Measurements from ENCODE around the gene OLFML1. TPM values are rescaled to one million over a fixed set of nuclear protein-coding genes. Genes with fewer than 3 reads are reported as not detected.

OLFML1 gene
- polyA plus RNA-seq, 1 donor from 2014 or later: not detected

DNA sequence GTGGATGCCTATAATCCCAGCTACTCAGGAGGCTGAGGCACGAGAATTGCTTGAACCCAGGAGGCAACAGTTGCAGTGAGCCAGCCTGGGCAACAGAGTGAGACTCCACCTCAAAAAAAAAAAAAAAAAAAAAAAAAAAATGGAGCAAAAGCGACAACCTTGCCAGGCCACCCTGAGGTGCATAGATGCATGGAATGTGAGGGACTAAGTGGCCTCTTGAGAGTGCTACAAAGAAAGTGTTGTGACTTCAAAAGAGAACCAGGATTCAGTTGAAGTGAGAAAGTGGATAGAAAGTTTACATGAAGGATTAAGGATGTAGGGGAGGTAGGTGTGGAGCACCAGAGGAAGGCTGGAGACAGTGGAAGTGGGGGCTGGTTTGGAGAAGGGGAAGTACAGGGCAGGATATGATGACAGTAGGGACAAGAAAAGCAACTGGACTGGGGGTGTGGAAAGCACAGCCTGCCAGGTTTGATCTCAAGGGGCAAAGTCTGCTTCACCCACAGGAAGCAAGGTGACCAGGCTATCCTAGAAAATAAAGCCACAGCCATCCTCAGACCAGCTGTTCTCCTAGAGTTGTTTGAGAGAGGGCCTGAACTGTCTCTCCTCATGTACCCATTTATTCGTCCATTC, 36.0 kb upstream of the OLFML1 start:
- H3K4me3 ChIP-seq (ENCODE audit: low read length): no peak overlapping the region
- H3K36me3 ChIP-seq (ENCODE audit: insufficient read depth, low read length): no peaks in the 10 kb centered on the region
- H3K79me2 ChIP-seq (replicated peaks; ENCODE audit: insufficient read depth, low read length): no peaks in the 10 kb centered on the region
- no peak overlapping the region for H2AFZ ChIP-seq (ENCODE audit: low read depth, low read length)
- TF ChIP-seq MXI1 (conservative IDR thresholded peaks at IDR 0.05; ENCODE audit: poor library complexity, severe bottlenecking): no peak
- TF ChIP-seq RAD21 (conservative IDR thresholded peaks at IDR 0.05): no peak
- TF ChIP-seq CTCF (IDR thresholded peaks at IDR 0.05; ENCODE audit: poor library complexity, severe bottlenecking): no peak
- TF ChIP-seq EZH2 (IDR thresholded peaks at IDR 0.05; ENCODE audit: borderline replicate concordance, insufficient read depth, low read length, poor library complexity, severe bottlenecking): no peak
- TF ChIP-seq, protein P1, sequence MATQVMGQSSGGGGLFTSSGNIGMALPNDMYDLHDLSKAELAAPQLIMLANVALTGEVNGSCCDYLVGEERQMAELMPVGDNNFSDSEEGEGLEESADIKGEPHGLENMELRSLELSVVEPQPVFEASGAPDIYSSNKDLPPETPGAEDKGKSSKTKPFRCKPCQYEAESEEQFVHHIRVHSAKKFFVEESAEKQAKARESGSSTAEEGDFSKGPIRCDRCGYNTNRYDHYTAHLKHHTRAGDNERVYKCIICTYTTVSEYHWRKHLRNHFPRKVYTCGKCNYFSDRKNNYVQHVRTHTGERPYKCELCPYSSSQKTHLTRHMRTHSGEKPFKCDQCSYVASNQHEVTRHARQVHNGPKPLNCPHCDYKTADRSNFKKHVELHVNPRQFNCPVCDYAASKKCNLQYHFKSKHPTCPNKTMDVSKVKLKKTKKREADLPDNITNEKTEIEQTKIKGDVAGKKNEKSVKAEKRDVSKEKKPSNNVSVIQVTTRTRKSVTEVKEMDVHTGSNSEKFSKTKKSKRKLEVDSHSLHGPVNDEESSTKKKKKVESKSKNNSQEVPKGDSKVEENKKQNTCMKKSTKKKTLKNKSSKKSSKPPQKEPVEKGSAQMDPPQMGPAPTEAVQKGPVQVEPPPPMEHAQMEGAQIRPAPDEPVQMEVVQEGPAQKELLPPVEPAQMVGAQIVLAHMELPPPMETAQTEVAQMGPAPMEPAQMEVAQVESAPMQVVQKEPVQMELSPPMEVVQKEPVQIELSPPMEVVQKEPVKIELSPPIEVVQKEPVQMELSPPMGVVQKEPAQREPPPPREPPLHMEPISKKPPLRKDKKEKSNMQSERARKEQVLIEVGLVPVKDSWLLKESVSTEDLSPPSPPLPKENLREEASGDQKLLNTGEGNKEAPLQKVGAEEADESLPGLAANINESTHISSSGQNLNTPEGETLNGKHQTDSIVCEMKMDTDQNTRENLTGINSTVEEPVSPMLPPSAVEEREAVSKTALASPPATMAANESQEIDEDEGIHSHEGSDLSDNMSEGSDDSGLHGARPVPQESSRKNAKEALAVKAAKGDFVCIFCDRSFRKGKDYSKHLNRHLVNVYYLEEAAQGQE (IDR thresholded peaks at IDR 0.05; ENCODE audit: borderline replicate concordance): no peak
- TF ChIP-seq SMC3 (conservative IDR thresholded peaks at IDR 0.05; ENCODE audit: poor library complexity): no peak
- TF ChIP-seq TAF1 (IDR thresholded peaks at IDR 0.05; ENCODE audit: low read depth): no peak
- no peak for TF ChIP-seq POLR2AphosphoS5 (IDR thresholded peaks at IDR 0.05)
- TF ChIP-seq EP300 (conservative IDR thresholded peaks at IDR 0.05; ENCODE audit: poor library complexity, severe bottlenecking): no peak
- H3K9me2 ChIP-seq (ENCODE audit: insufficient read depth, low read length): no peaks in the 10 kb centered on the region
- no peaks in the 10 kb centered on the region for H3K27me3 ChIP-seq (ENCODE audit: insufficient read depth, low read depth, low read length)
- no peak overlapping the region for H3K27ac ChIP-seq (ENCODE audit: low read length)
- no peaks in the 10 kb centered on the region for H3K9me3 ChIP-seq (ENCODE audit: low read length)
- no peaks in the 10 kb centered on the region for H3F3A ChIP-seq (ENCODE audit: insufficient read depth, low read length, poor library complexity, severe bottlenecking)
- H3K4me2 ChIP-seq (ENCODE audit: low read length): no peak overlapping the region
- H3K9ac ChIP-seq (ENCODE audit: low read length): no peak overlapping the region
- no peaks in the 10 kb centered on the region for H4K20me1 ChIP-seq (ENCODE audit: insufficient read depth)

GRCh38 chr11:7449841-7450214, 35.5 kb upstream of the OLFML1 start:
- Histone ChIP-seq H3K79me2 (replicated peaks; ENCODE audit: insufficient read depth, low read length) (no peaks in the 10 kb centered on the region), H3K4me3 (ENCODE audit: low read length) (no peak overlapping the region), H3K27me3 (ENCODE audit: insufficient read depth, low read depth, low read length) (no peaks in the 10 kb centered on the region), H3K4me2 (ENCODE audit: low read length) (no peak overlapping the region), H3K36me3 (ENCODE audit: insufficient read depth, low read length) (no peaks in the 10 kb centered on the region), H3K9me3 (ENCODE audit: low read length) (no peaks in the 10 kb centered on the region), H3F3A (ENCODE audit: insufficient read depth, low read length, poor library complexity, severe bottlenecking) (no peaks in the 10 kb centered on the region), H3K9ac (ENCODE audit: low read length) (no peak overlapping the region), H4K20me1 (ENCODE audit: insufficient read depth) (no peaks in the 10 kb centered on the region), H2AFZ (ENCODE audit: low read depth, low read length) (no peak overlapping the region), H3K27ac (ENCODE audit: low read length) (no peak overlapping the region), H3K9me2 (ENCODE audit: insufficient read depth, low read length) (no peaks in the 10 kb centered on the region)
- TF ChIP-seq CTCF (IDR thresholded peaks at IDR 0.05; ENCODE audit: poor library complexity, severe bottlenecking) (no peak), SMC3 (conservative IDR thresholded peaks at IDR 0.05; ENCODE audit: poor library complexity) (no peak), POLR2AphosphoS5 (IDR thresholded peaks at IDR 0.05) (no peak), RAD21 (conservative IDR thresholded peaks at IDR 0.05) (no peak), TAF1 (IDR thresholded peaks at IDR 0.05; ENCODE audit: low read depth) (no peak), EZH2 (IDR thresholded peaks at IDR 0.05; ENCODE audit: borderline replicate concordance, insufficient read depth, low read length, poor library complexity, severe bottlenecking) (no peak), MXI1 (conservative IDR thresholded peaks at IDR 0.05; ENCODE audit: poor library complexity, severe bottlenecking) (no peak), EP300 (conservative IDR thresholded peaks at IDR 0.05; ENCODE audit: poor library complexity, severe bottlenecking) (no peak)
- TF ChIP-seq, protein P1 (IDR thresholded peaks at IDR 0.05; ENCODE audit: borderline replicate concordance): no peak

All from neural cell (in vitro differentiated cells).